ENCODE measurements around the gene TTL. TPM values are rescaled to one million over a fixed set of nuclear protein-coding genes. Genes with fewer than 3 reads are reported as not detected.
A peak's percentile ranks its signal among the peaks of the same experiment; 100 is the strongest.
"Not testable (repeated sequence)": the region's sequence is repeated elsewhere in the genome, so short reads cannot be mapped to it uniquely, and the experiment has no call there.

TTL gene
- total and polyA plus RNA-seq, 5 donors = 12.5 to 41.9 (median 38.7) TPM

- intact Hi-C loops (cut with DNase I) = loop anchor here in 1 of 4 donors (10.0 kb wide), 1 partner anchor 303 kb away; the partner anchor contains the start of gene FBLN7
- H3K9me3 ChIP-seq (ENCODE audit: control insufficient read depth, low read length); H3K4me3 ChIP-seq (ENCODE audit: low read length); ATAC-seq; H3K27me3 ChIP-seq (ENCODE audit: control insufficient read depth, insufficient read depth); H3K4me1 ChIP-seq (ENCODE audit: control insufficient read depth, insufficient read depth, low read length); H3K27ac ChIP-seq (ENCODE audit: low read length): not testable (repeated sequence)
- DNase-seq = peak in 2 of 3 donors; percentile 30 to 54
- WGBS = 76% methylated on average over 16 of the region's 16 CpGs
Measured at GRCh38 chr2:112437405-112437831, 44.5 kb upstream of the TTL start.

- not testable (repeated sequence) for ATAC-seq; H3K27me3 ChIP-seq (ENCODE audit: control insufficient read depth, insufficient read depth); H3K4me1 ChIP-seq (ENCODE audit: control insufficient read depth, insufficient read depth, low read length); DNase-seq; H3K9me3 ChIP-seq (ENCODE audit: control insufficient read depth, low read length); H3K27ac ChIP-seq (ENCODE audit: low read length); H3K4me3 ChIP-seq (ENCODE audit: low read length)
- intact Hi-C loops (cut with DNase I) = loop anchor here in 1 of 4 donors (10.0 kb wide), 1 partner anchor 304 kb away; the partner anchor contains the start of gene FBLN7
- 83% methylated on average over 6 of the region's 6 CpGs for WGBS
Measured at GRCh38 chr2:112438603-112439261, 43.2 kb upstream of the TTL start.

- H3K4me3 ChIP-seq (ENCODE audit: low read length); DNase-seq; intact Hi-C loops (cut with DNase I); H3K27me3 ChIP-seq (ENCODE audit: control insufficient read depth, insufficient read depth); H3K27ac ChIP-seq (ENCODE audit: low read length); H3K4me1 ChIP-seq (ENCODE audit: control insufficient read depth, insufficient read depth, low read length); ATAC-seq; H3K9me3 ChIP-seq (ENCODE audit: control insufficient read depth, low read length): not testable (repeated sequence)
- WGBS = 82% methylated on average over 1 of the region's 1 CpG
Measured at GRCh38 chr2:112444256-112444655, 37.7 kb upstream of the TTL start.

GRCh38 chr2:112449854-112450253 lies 32.1 kb upstream of the TTL start:
- 94% methylated on average over 4 of the region's 4 CpGs for WGBS
- intact Hi-C loops (cut with DNase I) = no loop called here
- ATAC-seq = no peak
- Histone ChIP-seq H3K4me3 (ENCODE audit: low read length) (no peak overlapping the region), H3K27ac (ENCODE audit: low read length) (no peak overlapping the region), H3K4me1 (ENCODE audit: control insufficient read depth, insufficient read depth, low read length) (no peaks in the 10 kb centered on the region), H3K27me3 (ENCODE audit: control insufficient read depth, insufficient read depth) (no peaks in the 10 kb centered on the region), H3K9me3 (ENCODE audit: control insufficient read depth, low read length) (no peaks in the 10 kb centered on the region)
- no peak for DNase-seq

GRCh38 chr2:112451317-112451716 lies 30.6 kb upstream of the TTL start:
- no peak for ATAC-seq
- intact Hi-C loops (cut with DNase I) = no loop called here
- WGBS = 96% methylated on average over 1 of the region's 1 CpG

GRCh38 chr2:112454586-112454985 lies 27.4 kb upstream of the TTL start:
- Histone ChIP-seq H3K9me3 (ENCODE audit: control insufficient read depth, low read length) (no peaks in the 10 kb centered on the region), H3K4me3 (ENCODE audit: low read length) (no peak overlapping the region), H3K27ac (ENCODE audit: low read length) (no peak overlapping the region), H3K4me1 (ENCODE audit: control insufficient read depth, insufficient read depth, low read length) (no peaks in the 10 kb centered on the region), H3K27me3 (ENCODE audit: control insufficient read depth, insufficient read depth) (no peaks in the 10 kb centered on the region)
- intact Hi-C loops (cut with DNase I) = no loop called here
- ATAC-seq = no peak
- DNase-seq = no peak

More at GRCh38 chr2:112451317-112451716, 30.6 kb upstream of the TTL start:
- no peak overlapping the region for H3K4me3 ChIP-seq (ENCODE audit: low read length)
- no peaks in the 10 kb centered on the region for H3K4me1 ChIP-seq (ENCODE audit: control insufficient read depth, insufficient read depth, low read length)
- H3K27ac ChIP-seq (ENCODE audit: low read length) = no peak overlapping the region
- no peak for DNase-seq
- H3K9me3 ChIP-seq (ENCODE audit: control insufficient read depth, low read length) = no peaks in the 10 kb centered on the region
- H3K27me3 ChIP-seq (ENCODE audit: control insufficient read depth, insufficient read depth) = no peaks in the 10 kb centered on the region

GRCh38 chr2:112459372-112459771 lies 22.6 kb upstream of the TTL start:
- Histone ChIP-seq H3K4me1 (ENCODE audit: control insufficient read depth, insufficient read depth, low read length) (no peaks in the 10 kb centered on the region), H3K4me3 (ENCODE audit: low read length) (no peak overlapping the region), H3K9me3 (ENCODE audit: control insufficient read depth, low read length) (no peaks in the 10 kb centered on the region), H3K27ac (ENCODE audit: low read length) (no peak overlapping the region), H3K27me3 (ENCODE audit: control insufficient read depth, insufficient read depth) (no peaks in the 10 kb centered on the region)
- DNase-seq (no peak), ATAC-seq (no peak)
- WGBS = 85% methylated on average over 1 of the region's 1 CpG
- intact Hi-C loops (cut with DNase I) = no loop called here

GRCh38 chr2:112462178-112462577 lies 19.8 kb upstream of the TTL start:
- Histone ChIP-seq H3K9me3 (ENCODE audit: control insufficient read depth, low read length) (no peaks in the 10 kb centered on the region), H3K27me3 (ENCODE audit: control insufficient read depth, insufficient read depth) (no peaks in the 10 kb centered on the region), H3K4me3 (ENCODE audit: low read length) (no peak overlapping the region), H3K27ac (ENCODE audit: low read length) (no peak overlapping the region), H3K4me1 (ENCODE audit: control insufficient read depth, insufficient read depth, low read length) (no peaks in the 10 kb centered on the region)
- 72% methylated on average over 5 of the region's 5 CpGs for WGBS
- intact Hi-C loops (cut with DNase I) = no loop called here
- DNase-seq (no peak), ATAC-seq (no peak)

GRCh38 chr2:112463256-112463655 lies 18.7 kb upstream of the TTL start:
- 97% methylated on average over 1 of the region's 1 CpG for WGBS
- H3K4me3 ChIP-seq (ENCODE audit: low read length) = no peak overlapping the region
- H3K4me1 ChIP-seq (ENCODE audit: control insufficient read depth, insufficient read depth, low read length) = no peaks in the 10 kb centered on the region
- H3K27ac ChIP-seq (ENCODE audit: low read length) = no peak overlapping the region
- intact Hi-C loops (cut with DNase I) = no loop called here
- no peaks in the 10 kb centered on the region for H3K27me3 ChIP-seq (ENCODE audit: control insufficient read depth, insufficient read depth)
- no peak for ATAC-seq
- H3K9me3 ChIP-seq (ENCODE audit: control insufficient read depth, low read length) = no peaks in the 10 kb centered on the region
- no peak for DNase-seq

- H3K9me3 ChIP-seq (ENCODE audit: control insufficient read depth, low read length) = no peaks in the 10 kb centered on the region
- no peak for ATAC-seq
- no peak for DNase-seq
- 68% methylated on average over 3 of the region's 3 CpGs for WGBS
- H3K4me1 ChIP-seq (ENCODE audit: control insufficient read depth, insufficient read depth, low read length) = no peaks in the 10 kb centered on the region
- H3K27ac ChIP-seq (ENCODE audit: low read length) = no peak overlapping the region
- H3K27me3 ChIP-seq (ENCODE audit: control insufficient read depth, insufficient read depth) = no peaks in the 10 kb centered on the region
- H3K4me3 ChIP-seq (ENCODE audit: low read length) = no peak overlapping the region
- intact Hi-C loops (cut with DNase I) = no loop called here
Measured at GRCh38 chr2:112465382-112465781, 16.6 kb upstream of the TTL start.

GRCh38 chr2:112472547-112473263 lies 9.3 kb upstream of the TTL start:
- no peaks in the 10 kb centered on the region for H3K27me3 ChIP-seq (ENCODE audit: control insufficient read depth, insufficient read depth)
- intact Hi-C loops (cut with DNase I) = no loop called here
- no peak for DNase-seq
- 88% methylated on average over 6 of the region's 6 CpGs for WGBS
- no peak overlapping the region for H3K27ac ChIP-seq (ENCODE audit: low read length)
- ATAC-seq = no peak
- H3K4me3 ChIP-seq (ENCODE audit: low read length) = no peak overlapping the region
- no peaks in the 10 kb centered on the region for H3K9me3 ChIP-seq (ENCODE audit: control insufficient read depth, low read length)
- H3K4me1 ChIP-seq (ENCODE audit: control insufficient read depth, insufficient read depth, low read length) = no peaks in the 10 kb centered on the region
